ENCODE results near the gene RASAL2.

DNA sequence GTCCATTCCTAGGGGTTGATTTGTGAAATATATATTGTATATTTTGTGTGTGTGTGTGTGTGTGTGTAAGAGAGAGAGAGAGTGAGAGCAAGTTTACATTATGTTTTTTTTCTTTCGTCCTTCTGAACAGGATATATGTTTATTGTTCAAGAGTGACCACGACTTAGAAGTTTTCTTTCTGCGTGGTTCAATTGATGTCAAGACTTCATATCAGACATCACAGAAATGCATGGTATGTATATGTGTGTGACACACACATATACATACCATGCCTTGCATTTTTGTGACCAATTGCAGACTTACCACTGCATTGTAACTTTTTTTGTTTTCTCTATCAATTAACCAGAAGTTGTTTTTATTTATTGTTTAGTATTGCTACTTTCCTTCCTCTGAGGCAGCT, 2.5 kb downstream of the RASAL2 start:
- TF ChIP-seq CTCF (conservative IDR thresholded peaks at IDR 0.05 in 1 of 2, IDR thresholded peaks at IDR 0.05 in 1 of 2; ENCODE audit: low read depth in 1 of 2, low read length in 2 of 2) (no peak), EZH2 (IDR thresholded peaks at IDR 0.05; ENCODE audit: low read length, missing control alignments) (no peak)
